ENCODE results near the gene S100A16.
"Not testable (repeated sequence)": the region's sequence is repeated elsewhere in the genome, so short reads cannot be mapped to it uniquely, and the experiment has no call there.

S100A16 gene

GRCh38 chr1:153577624-153578051 is 35.3 kb downstream of the S100A16 start:
- TF ChIP-seq CTCF (IDR thresholded peaks at IDR 0.05; ENCODE audit: control extremely low read depth, extremely low read depth, low read depth, missing control alignments), result no peak
- ChIA-PET CTCF (interaction anchor here (1.1 to 3.9 kb wide), 12 partner anchors 9 to 83 kb away, joined by 3 to 22 read pairs (median 6); partner anchors contain the start of genes S100A1, S100A13 and S100A14), POLR2A (no interaction called here)
- no peak for DNase-seq (ENCODE audit: extremely low spot score)

- no peak for DNase-seq (ENCODE audit: extremely low spot score)
- CTCF ChIA-PET, result interaction anchor here (1.1 to 3.9 kb wide), 12 partner anchors 9 to 83 kb away, joined by 3 to 22 read pairs (median 6); partner anchors contain the start of genes S100A1, S100A13 and S100A14
- POLR2A ChIA-PET, result no interaction called here
- no peak for TF ChIP-seq CTCF (IDR thresholded peaks at IDR 0.05; ENCODE audit: control extremely low read depth, extremely low read depth, low read depth, missing control alignments)
These were observed 35.8 kb downstream of the S100A16 start for GRCh38 chr1:153577138-153577537.

- ChIA-PET CTCF (interaction anchor here (0.9 to 3.9 kb wide), 3 partner anchors 30 to 52 kb away, joined by 3 to 22 read pairs (median 7); partner anchors contain the start of genes S100A1 and S100A13), POLR2A (interaction anchor here (0.5 kb wide), 1 partner anchor 436 kb away, joined by 4 read pairs; no protein-coding TSS in a partner anchor)
- DNase-seq (ENCODE audit: extremely low spot score), result not testable (repeated sequence)
These were observed 37.4 kb downstream of the S100A16 start for GRCh38 chr1:153575497-153575896.

GRCh38 chr1:153575081-153575491 is 37.9 kb downstream of the S100A16 start:
- POLR2A ChIA-PET, result not testable (repeated sequence)

GRCh38 chr1:153573351-153573750 is 39.6 kb downstream of the S100A16 start:
- no peak for DNase-seq (ENCODE audit: extremely low spot score)
- ChIA-PET POLR2A (no interaction called here), CTCF (interaction anchor here (0.6 to 7.1 kb wide), 19 partner anchors 12 to 762 kb away, joined by 3 to 136 read pairs (median 10); partner anchors contain the start of genes S100A14, S100A16, S100A4 and S100A6)
- TF ChIP-seq CTCF (IDR thresholded peaks at IDR 0.05; ENCODE audit: control extremely low read depth, extremely low read depth, low read depth, missing control alignments), result no peak

More at GRCh38 chr1:153575081-153575491, 37.9 kb downstream of the S100A16 start:
- not testable (repeated sequence) for DNase-seq (ENCODE audit: extremely low spot score)
- CTCF ChIA-PET, result interaction anchor here (3.9 kb wide), 1 partner anchor 52 kb away, joined by 22 read pairs; the partner anchor contains the start of genes S100A1 and S100A13

GRCh38 chr1:153572569-153573015 is 40.3 kb downstream of the S100A16 start:
- POLR2A ChIA-PET, result interaction anchor here (0.9 to 1.1 kb wide), 2 partner anchors 55 to 62 kb away, joined by 3 to 7 read pairs; partner anchors contain the start of genes CHTOP and S100A13
- CTCF ChIA-PET, result interaction anchor here (0.6 to 7.1 kb wide), 32 partner anchors 9 to 763 kb away, joined by 3 to 136 read pairs (median 6); partner anchors contain the start of genes S100A1, S100A13, S100A14 and S100A16
- TF ChIP-seq CTCF (IDR thresholded peaks at IDR 0.05; ENCODE audit: control extremely low read depth, extremely low read depth, low read depth, missing control alignments), result peak; percentile 78
- peak; percentile 69 for DNase-seq (ENCODE audit: extremely low spot score)

GRCh38 chr1:153571706-153572105 is 41.2 kb downstream of the S100A16 start:
- DNase-seq (ENCODE audit: extremely low spot score), result no peak
- no peak for TF ChIP-seq CTCF (IDR thresholded peaks at IDR 0.05; ENCODE audit: control extremely low read depth, extremely low read depth, low read depth, missing control alignments)
- POLR2A ChIA-PET, result interaction anchor here (0.9 to 1.1 kb wide), 2 partner anchors 56 to 62 kb away, joined by 3 to 7 read pairs; partner anchors contain the start of genes CHTOP and S100A13
- CTCF ChIA-PET, result interaction anchor here (0.8 to 7.1 kb wide), 27 partner anchors 10 to 218 kb away, joined by 3 to 136 read pairs (median 7); partner anchors contain the start of genes CHTOP, S100A1, S100A13 and S100A14

Measured in GM10248 (cell line).